HG02852 (cell line): ENCODE data around the gene EPHA4.
A peak's percentile ranks its signal among the peaks of the same experiment; 100 is the strongest.

ENCODE experiments used
- ATAC-seq: cut with Tn5 transposase; IDR thresholded peaks from one replicate; pipeline ENCODE4 v1.9.1; 2021; ENCODE audit warnings: mild to moderate bottlenecking, moderate library complexity; ENCODE audit not compliant: unreplicated experiment

EPHA4 gene

DNA sequence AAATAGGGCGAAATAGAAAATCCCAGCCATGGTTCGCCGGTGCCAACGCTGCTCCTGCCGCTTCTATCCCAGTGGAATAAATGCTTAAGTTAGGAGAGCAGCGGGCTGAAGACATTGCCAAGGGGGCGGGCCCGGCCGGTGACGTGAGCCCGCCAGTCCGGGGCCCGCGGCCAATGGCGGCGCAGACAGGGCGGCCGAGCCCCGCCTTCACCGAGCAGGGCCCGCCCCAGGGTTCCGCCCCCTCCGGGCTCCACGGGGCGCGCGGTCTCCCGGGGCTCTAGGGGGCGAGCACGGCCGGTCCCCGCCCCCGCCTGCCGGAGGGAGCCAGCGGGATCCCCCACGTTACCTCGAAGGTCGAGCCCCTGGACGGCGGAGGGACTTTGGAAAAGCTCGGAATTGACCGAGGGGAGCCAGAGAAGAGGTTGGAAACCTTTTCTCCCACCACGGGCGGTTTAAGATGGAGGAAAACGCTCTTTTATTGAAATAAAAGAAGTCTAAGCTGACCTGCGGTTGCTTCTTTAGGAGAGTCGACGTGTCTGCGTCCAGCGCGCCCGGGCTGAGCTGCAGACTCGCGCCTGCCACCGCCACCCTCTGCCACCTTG lies at the start of gene EPHA4:
Gene EPHA4 (minus strand): TSS at position 86 of the 602 bp plus-strand sequence. CDS start 56 bp downstream, at position 30.
- ATAC-seq, result peak; percentile 86

DNA sequence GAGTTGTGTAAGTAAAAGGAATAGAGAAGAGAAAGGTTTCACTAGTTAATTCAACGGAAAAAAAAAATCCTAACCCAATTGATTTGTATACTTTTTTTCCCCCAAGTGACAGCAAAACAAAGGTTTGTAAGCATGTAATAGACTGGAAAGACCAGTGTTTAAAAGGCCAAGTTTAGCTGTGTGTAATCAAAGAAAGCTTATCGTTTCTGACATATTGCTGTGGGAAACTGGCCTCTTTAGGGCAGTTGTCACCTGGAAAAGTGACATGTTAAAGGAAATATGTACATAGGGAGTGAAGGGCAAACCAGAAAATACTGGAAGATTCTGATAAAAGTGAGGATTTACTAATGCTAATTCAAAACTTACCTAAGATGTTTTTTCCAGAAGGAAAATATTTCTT lies 45.9 kb upstream of the EPHA4 start:
- no peak for ATAC-seq

- ATAC-seq, result no peak
These were observed 44.5 kb upstream of the EPHA4 start for GRCh38 chr2:221616561-221616960.

GRCh38 chr2:221614274-221614673 lies 42.2 kb upstream of the EPHA4 start:
- no peak for ATAC-seq

- no peak for ATAC-seq
These were observed 40.7 kb upstream of the EPHA4 start for GRCh38 chr2:221612800-221613199.

GRCh38 chr2:221612161-221612560 lies 40.1 kb upstream of the EPHA4 start:
- ATAC-seq, result no peak

DNA sequence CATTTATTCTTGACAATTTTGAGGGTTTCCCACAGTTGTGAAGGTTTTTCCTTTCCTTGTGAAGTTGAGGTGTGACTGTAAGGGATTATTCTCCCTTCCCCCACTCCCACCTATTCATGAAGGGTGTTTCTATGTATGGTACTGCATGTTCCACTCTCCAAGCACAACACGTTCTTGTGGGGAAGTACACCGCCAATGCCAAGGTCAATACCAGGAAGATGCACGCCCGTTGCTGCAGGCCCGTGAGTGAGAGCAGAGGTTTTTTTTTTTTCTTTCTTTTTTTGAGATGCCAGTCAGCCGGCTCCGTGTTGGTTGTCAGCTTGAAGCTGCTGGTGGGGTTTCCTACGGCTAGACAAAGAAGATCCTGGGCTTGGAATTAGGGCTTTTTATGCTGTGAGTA lies 38.6 kb upstream of the EPHA4 start:
- ATAC-seq, result no peak

- no peak for ATAC-seq
These were observed 38.2 kb upstream of the EPHA4 start for GRCh38 chr2:221610255-221610654.

GRCh38 chr2:221608442-221608841 lies 36.3 kb upstream of the EPHA4 start:
- no peak for ATAC-seq

DNA sequence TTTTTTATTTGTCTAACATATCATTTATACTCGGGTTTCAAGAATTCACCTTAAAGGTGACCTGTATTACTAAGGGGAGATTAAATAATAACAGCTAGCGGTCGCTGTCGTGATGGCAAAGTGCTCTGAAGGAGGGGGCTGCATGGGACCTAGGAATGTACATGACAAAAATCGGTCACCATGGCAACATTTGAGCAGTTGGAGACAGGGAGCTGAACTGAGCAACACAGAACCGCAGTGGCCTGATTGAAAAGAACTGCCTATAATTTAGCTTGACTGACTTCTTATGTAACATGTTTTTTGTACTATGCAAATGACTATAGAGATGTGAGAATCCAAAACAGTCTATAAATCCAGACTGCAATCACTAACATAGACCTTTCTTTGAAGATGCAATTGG lies 34.3 kb upstream of the EPHA4 start:
- no peak for ATAC-seq

- no peak for ATAC-seq
These were observed 33.7 kb upstream of the EPHA4 start for GRCh38 chr2:221605751-221606240.

DNA sequence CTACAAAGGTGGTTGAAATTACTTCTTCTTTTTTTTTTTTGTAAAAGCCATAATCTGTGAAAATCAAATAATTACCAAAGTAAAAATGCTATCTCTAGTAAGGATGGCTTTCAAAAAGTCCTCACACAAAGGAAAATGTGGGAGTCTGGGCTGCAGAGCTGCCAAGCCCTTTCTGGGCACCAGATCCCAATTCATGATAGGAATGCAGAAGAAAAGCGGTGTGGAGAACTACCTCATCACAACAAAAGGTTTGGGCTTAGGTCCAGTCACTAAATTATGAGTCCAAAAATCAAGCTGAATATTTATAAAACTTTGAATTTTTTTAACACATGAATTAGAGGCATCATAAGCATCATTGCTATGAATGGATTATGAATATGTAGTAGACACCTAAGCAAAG lies 30.8 kb upstream of the EPHA4 start:
- no peak for ATAC-seq

GRCh38 chr2:221601376-221601775 lies 29.3 kb upstream of the EPHA4 start:
- no peak for ATAC-seq

DNA sequence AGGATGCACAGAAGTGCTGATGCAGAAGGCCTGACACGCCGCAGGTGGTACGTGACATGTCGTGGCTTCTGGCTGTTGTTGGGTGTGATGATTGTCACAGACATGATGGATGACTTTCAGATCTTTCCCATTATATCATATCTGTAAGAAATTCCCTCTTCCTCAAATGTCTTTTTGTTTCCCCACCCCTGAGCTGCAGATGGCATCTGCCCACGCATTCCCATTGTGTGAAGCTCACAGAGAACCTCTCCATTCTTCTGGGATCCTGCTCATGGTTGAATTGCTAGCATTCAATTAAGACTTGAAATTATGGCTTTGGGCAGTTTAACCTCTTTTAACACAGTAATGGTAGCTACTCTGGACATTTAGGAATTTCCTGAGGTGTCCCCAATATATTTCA lies 28.3 kb upstream of the EPHA4 start:
- no peak for ATAC-seq

DNA sequence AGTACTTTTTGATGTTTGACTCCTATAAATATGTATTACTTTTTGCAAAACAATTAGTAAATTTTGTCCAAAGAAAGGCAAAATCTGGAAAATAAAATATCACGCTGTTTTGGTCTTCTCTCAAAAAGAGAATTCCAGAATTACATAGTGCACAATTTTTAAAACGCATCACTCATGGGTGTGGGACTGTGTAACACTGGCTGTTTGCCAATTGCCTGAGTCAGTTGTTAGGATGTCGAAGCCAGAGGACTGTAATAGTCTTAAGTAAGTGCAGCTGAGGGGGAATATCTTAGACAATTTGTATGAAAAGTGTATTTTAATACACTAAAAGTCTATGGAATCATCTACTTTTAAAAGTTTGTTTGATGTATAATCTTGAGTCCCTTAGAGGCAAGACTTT lies 24.1 kb upstream of the EPHA4 start:
- ATAC-seq, result no peak

GRCh38 chr2:221590861-221591365 lies 18.8 kb upstream of the EPHA4 start:
- no peak for ATAC-seq

GRCh38 chr2:221589696-221590095 lies 17.6 kb upstream of the EPHA4 start:
- no peak for ATAC-seq

DNA sequence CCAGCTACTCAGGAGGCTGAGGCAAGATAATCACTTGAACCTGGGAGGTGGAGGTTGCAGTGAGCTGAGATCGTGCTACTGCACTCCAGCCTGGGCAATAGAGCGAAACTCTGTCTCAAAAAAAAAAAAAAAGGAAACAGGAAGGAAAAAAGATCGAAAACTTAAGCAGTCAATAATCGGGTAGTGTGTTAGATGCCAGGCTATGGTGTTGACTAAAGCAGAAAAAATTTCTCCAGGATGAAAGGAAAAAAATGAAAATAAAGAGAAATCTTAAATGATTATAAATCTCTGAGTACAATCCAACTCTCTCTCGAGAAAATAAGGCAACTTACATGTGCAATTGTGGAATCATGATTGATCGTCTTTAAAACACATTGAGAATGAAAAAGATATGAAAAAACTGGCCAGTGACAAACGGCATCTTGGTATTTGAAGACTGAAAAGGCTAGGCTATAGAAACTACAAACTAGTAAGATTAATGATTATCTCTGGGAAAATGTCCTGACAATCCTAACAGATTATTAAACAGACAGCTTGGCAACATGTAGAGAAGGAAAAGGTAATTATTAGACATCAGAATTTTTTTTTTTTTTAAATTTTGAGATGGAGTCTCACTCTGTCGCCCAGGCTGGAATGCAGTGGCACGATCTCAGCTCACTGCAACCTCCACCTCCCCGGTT lies 16.3 kb upstream of the EPHA4 start:
- ATAC-seq, result no peak

- ATAC-seq, result no peak
These were observed 9.9 kb upstream of the EPHA4 start for GRCh38 chr2:221581986-221582385.

DNA sequence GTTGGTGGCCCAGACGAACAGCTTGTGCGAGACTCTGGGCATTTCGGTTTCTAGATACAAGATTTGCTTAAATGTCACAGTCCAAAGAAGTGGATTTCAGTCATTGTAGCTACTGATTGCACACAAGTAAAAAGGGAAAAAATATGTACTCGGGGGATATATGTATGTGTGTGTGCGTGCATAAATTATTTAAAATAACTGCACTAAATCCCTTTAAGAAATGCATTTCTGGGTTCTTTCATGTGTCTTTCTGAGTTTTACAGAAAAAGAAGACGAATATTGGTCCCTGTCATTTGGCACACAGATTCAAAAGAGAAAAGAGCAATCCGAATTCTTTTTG lies 2.1 kb upstream of the EPHA4 start:
- no peak for ATAC-seq

- peak; percentile 59 for ATAC-seq
These were observed 1.5 kb upstream of the EPHA4 start for GRCh38 chr2:221573430-221574230.
